ENCODE results near the gene FAM124A.

- TF ChIP-seq POLR2A (IDR thresholded peaks at IDR 0.05): no peak
- TF ChIP-seq CTCF (IDR thresholded peaks at IDR 0.05): no peak
Measured at GRCh38 chr13:51221674-51222036, 543 bp upstream of the FAM124A start.
